Islet of Langerhans (tissue), 1 donor: Measurements from ENCODE around the gene SDS.

Experiments used
- FAIRE-seq: peaks from one replicate; lab custom pipeline; 2011; peaks lifted over from hg19 to GRCh38; lab: Jason Lieb, UNC

The SDS gene, protein sequence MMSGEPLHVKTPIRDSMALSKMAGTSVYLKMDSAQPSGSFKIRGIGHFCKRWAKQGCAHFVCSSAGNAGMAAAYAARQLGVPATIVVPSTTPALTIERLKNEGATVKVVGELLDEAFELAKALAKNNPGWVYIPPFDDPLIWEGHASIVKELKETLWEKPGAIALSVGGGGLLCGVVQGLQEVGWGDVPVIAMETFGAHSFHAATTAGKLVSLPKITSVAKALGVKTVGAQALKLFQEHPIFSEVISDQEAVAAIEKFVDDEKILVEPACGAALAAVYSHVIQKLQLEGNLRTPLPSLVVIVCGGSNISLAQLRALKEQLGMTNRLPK

DNA sequence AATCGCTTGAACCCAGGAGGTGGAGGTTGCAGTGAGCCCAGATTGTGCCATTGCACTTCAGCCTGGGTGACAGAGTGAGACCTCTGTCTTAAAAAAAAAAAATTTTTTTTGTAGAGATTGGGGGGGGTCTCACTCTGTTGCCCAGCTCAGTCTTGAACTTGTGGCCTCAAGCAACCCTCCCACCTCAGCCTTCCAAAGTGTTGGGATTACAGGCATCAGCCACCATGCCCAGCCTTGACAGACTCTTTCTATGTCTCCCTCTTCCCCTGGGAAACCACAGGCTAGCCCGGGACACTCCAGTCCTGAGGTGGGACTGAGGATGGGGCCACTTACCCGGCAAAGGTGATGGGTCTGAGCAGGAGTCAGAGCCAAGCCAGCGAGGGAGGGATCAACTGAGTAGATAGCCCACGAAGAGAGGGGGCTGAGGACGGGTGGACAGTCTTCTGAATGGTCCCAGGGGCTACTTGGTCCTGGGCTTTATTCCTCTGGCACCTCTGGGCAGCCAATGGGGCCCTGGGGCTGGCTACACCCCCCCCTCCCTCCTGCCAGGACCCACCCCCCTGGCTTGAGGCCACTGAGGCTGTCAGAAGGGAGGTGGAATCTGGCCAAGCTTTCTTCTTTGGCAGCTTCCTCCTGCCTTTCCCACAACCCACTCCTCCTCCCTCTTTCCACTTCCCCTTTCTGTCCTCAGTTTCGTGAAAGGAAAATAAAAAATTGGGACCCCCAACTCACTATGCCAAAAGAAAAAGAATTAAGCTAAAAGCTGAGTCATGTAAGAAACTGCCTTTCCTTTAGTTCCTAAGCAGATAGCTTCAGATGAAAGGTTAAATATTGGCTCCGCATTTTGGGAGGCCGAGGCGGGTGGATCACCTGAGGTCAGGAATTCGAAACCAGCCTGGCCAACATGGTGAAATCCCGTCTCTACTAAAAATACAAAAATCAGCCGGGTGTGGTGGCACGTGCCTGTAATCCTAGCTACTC lies at the start of gene SDS:
TSS of gene SDS (minus strand) at position 453 of the 981 bp plus-strand sequence. CDS start 4,179 bp downstream, outside the sequence.
- FAIRE-seq: no peak

DNA sequence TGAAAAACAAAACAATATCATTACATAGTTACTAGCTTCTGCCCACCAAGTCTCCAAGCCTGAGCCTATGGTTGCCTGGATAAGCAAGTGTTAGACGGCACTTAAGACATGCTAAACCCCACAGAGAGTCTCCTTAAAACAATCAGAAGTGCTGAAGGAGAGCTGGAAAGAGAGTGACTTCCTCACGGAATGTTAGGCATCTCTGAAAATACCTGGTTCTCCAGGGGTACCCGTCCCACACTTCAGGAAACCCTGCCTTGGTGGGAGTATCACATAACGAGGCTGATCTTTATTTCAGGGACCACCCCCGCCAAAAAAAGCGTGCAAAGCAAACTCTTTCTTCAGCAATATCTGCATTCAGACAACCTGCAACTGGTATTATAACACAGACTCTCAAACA lies 49.6 kb upstream of the SDS start:
- no peak for FAIRE-seq

DNA sequence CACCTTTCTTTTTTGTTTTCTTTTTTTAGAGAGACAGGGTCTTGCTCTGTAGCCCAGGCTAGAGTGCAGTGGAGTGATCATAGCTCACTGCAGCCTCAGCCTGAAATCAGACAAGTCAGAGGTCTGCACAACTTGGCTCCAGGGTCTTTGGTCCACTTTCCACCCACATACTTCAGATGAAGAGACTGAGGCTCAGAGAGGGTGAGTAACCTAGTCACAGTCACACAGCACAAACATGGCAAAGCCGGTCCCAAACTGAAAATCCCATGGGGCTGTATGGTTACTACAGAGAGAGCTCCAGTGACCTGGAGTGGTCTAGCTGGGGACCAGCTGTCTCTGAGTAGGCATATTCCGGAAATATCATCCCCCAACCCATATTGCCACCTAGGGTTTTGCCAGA lies 48.8 kb upstream of the SDS start:
- FAIRE-seq: no peak

DNA sequence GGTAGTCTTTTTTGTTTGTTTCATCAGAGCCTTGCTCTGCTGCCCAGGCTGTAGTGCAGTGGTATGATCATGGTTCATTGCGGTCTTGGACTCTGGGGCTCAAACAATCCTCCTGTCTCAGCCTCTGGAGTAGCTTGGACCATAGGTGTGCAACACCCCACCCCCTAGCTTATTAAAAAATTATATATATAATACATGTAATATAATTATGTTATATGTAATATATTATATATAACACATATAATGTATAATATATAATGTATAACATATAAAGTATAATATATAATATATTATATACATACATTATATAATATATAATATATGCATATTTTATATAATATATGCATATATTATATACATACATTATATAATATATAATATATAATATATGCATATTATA lies 46.2 kb upstream of the SDS start:
- no peak for FAIRE-seq

DNA sequence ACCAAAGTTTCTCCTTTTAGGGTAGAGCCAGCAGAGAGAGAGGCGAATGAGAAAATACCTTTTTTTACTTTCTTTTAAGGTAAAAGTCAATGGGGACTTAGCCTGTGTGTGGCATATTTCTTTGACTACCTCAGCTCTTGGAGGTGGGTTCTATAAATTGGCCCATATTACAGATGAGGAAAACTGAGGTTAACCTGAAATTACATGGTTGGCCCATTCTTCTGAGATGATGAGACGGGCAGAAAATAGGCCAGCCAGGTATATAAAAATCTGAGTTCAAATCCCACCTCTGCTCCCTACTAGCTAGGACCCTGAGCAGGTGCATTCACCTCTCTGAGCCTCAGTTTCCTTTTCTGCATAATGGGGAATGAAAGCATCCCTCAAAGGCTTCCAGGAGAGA lies 45.6 kb upstream of the SDS start:
- FAIRE-seq: no peak

DNA sequence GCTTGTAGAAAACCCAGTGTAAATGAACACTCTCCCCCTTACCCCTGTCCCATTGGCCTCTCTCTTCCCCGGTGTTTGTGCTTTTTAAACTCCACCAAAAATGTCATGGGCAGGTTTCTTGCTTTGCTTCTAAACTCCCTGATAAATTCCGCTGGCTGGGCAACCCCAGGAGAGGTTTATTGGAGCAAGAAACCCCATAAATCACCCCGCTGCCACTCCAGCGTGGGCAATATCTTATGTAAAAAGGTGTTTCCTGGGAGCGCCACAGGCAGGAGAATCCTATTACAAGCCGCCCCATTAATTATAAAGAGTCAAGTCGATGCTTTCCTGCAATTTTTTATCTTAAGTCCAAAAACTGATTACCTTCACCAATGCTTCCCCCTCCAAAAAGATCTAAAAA lies 45.2 kb upstream of the SDS start:
- no peak for FAIRE-seq

DNA sequence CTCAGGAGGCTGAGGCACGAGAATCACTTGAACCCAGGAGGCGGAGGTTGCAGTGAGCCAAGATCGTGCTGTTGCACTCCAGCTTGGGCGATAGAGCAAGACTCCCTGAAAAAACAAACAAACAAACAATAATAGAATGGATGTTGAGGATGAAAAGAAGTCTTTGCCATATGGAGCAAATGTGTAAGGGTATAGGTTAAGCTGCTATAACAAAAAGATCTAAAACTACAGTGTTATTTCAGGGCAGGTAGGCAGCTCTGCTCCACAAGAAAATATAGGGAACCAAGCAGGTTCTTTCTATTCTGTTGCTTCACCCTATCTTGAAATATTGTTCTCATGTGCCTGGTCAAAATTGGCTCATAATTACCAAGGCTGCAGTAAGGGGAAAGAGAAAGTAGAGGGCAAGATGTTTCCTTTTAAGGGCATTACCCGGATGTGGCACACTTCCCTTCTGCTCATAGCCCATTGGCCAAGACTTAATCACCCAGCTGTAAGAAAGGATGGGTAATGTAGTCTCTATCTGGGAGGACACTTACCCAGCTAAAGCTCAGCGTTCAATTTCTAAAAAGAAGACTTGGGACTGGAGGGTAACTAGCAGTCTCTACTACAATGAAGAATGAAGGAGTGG lies 42.0 kb upstream of the SDS start:
- FAIRE-seq: no peak

DNA sequence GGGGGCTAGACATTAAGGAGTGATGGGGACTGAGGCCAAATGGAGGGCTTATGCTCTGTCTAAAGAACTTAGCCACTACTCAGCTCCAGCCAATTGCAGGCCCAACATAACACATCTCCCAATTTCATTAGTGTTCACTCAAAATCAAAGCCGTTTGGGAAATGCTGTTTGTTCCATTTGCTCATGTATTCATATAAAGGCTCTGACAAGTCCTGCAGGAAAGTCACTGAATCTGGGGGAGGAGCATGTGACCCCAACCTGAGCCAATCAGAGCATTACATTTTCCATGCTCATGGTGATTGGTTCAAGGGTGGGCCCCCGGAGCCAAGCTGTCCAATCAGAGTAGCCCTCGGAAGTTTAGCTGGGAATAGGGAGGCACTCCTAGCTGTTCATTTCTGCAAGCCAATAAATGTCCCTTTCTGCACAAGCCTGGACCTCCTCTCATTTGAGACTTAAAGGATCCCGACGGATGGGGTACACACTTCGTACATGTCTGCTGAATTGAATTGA lies 39.4 kb upstream of the SDS start:
- no peak for FAIRE-seq

DNA sequence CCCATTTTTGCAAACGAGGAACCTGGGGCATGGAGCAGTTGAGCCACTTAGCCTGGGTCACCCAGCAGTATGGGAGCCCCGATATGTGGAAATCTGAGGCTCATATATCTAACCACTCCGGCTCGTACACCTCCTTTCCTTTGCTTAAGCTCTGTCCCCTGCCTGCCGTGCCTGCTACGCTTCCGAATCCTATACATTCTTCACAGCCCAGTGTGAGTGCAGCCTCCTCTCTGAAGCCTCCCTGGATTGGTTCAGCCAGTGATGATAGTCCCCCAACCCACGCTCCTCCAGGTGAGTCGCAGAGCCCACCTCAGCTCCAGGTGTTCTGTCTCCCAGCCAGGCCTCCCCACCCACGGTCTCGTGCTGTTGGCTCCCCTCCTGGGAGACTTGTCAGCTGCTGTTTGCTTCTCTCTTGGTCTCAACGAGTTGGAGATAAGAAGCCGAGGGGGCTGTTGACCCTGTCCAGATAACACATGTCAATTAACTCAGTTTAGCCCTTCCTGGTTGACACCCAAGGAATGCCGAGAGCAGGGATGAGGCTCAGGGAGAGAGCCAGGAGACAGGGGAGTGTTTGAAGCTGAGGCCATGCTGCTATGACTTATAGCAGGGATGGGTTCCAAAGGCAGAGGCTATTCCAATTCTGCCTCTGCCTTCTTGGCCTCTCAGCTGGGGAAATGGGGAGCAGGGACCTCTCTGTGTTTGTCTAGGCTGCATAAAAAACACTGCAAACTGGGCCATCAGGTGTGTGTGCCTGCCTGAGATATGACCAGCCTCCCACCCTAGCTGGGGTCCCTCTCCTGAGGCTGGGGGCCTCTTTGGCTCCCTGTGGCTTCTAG lies 37.5 kb upstream of the SDS start:
- no peak for FAIRE-seq

DNA sequence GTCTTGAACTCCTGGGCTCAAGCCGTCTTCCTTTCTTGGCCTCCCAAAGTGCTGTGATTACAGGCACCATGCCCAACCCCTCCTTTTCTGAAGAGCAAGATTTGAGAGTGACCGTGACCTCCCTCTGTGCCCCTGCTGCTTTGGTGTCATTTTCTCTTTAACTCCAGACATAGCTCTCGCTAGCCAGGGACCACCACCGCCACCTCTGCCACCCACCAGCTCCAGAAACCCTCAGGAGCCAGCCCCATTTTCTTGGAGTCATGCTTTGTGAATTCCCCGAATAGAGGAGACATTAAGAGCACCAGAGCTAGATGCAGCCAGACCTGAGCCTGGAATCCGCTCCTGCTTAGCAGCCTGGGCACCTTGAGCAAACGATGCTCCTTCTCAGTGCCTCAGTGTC lies 36.6 kb upstream of the SDS start:
- no peak for FAIRE-seq

DNA sequence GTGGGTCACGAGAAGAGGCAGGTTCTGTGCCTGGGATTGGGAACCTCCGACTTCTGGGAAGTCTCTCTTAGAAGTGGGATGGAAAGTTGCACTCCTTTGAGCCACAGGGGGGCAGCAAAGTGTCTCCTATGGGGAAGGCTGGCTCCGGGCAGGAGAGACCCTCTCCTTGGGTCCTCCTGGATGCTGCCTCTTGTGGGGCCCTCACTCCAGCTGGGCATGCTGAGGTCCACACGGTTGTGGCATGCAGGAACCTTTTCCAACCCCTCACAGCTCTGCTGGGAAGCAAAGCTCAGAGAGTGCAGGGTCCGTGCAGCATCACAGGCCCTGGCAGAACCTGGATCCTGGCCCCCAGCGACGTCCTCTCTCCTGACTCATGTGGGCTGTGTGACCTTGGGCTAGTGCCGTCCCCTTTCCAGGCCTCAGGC lies 35.9 kb upstream of the SDS start:
- FAIRE-seq: no peak

DNA sequence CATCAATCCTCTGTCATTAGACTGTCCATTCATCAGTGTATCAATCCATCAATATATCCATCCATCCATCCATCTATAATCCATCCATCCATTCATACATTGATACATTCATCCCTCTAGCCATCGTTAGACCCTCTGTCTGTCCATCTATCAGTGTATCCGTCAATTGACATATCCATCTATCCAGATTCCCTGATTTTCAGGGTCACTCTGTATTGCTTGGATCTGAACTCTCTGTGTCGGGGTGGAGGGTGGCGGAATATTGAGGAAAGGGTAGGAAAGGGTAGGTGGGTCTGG lies 35.6 kb upstream of the SDS start:
- no peak for FAIRE-seq

DNA sequence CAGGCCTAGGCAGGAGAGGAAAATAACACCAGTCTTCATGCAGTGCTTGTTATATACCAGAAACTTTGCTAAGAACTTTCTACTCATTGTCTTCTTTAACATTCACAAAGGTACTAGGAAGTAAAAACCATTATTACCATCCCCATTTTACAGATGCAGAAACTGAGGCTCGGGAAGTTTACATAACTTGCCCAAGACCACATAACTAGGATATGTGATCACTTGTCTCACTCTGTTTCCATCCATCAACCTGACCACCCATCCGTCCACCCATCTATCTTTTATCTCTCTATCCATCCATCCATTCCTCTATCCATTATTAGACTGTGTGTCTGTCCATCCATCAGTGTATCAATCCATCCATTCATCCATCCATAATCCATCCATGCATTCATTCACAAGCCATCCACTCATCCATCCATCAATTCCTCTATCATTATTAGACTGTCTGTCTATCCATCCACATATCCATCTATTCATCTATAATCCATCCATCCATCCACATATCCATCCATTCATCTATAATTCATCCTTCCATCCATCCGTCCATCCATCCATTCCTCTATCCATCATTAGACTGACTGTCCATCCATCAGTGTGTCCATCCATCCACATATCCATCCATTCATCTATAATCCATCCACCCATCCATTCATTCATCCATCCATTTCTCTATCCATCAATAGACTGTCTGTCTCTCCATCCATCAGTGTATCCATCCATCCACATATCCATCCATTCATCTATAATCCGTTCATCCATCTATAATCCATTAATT lies 35.0 kb upstream of the SDS start:
- no peak for FAIRE-seq

DNA sequence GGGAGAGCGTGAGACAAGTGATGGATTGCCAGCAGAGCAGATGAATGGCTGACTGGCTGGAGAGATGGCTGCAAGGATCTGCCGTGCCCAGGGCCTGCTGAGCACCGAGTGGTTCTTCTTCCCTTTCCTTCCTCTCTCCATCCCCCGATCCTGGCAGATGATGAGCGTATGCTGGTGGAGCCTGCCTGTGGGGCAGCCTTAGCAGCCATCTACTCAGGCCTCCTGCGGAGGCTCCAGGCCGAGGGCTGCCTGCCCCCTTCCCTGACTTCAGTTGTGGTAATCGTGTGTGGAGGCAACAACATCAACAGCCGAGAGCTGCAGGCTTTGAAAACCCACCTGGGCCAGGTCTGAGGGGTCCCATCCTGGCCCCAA lies 34.0 kb upstream of the SDS start:
- no peak for FAIRE-seq

DNA sequence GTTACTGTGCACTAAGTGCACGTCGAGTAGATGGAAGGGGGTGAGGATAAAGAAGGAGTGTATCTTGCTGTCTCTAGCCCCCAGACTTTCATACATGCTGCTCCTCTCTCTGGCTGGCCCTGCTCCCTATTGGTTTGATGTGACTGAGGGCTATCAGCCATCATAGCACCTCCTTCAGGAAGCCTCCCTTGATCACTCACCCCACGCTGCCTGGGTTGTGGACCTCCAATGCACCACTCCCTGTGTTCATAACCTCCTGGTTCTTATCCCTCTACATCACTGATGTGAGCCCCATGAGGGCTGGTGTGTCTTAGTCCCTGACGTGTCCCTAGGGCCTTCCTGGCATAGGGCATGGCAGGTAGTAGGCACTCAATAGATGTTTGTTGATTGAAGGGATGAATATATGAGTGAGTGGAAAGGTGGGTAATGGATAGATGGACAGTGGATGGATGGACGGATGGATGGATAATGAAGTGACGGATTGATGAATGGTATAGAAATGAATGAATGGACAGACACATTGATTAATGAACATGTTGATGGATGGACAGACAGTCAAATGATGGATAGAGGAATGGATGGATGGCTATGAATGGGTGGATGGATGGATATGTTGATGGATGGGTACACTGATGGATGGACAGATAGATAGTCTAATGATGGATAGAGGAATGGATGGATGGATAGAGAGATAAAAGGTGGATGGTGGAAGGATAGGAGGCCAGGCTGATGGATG lies 33.5 kb upstream of the SDS start:
- no peak for FAIRE-seq

DNA sequence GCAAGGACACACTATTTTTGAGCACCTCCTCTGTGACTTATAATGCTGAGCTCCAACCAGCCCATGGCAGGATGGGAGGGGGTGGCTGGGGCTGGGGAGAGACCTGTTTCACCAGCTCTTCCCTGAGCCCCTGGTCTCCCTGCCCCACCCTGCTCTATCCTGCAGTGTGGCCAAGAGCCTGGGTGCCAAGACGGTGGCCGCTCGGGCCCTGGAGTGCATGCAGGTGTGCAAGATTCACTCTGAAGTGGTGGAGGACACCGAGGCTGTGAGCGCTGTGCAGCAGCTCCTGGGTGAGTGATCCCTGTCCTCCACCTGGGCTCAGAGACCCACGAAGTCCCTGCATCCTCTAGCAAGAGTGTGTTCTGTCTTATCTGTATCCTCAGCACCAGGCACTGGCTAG lies 32.9 kb upstream of the SDS start:
- FAIRE-seq: no peak

DNA sequence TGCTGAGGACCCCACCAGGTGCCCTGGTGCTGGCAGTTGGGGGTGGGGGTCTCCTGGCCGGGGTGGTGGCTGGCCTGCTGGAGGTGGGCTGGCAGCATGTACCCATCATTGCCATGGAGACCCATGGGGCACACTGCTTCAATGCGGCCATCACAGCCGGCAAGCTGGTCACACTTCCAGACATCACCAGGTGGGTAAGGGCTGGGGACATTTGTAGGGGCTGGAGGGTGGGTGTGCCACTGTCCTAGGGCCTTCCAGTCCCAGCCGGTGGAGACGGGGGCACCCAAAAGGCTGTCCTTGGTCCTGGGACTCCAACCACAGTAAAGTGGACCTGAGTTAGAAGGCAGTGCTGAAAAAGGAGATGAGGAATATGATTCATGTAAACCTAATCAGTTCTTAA lies 31.7 kb upstream of the SDS start:
- FAIRE-seq: no peak

DNA sequence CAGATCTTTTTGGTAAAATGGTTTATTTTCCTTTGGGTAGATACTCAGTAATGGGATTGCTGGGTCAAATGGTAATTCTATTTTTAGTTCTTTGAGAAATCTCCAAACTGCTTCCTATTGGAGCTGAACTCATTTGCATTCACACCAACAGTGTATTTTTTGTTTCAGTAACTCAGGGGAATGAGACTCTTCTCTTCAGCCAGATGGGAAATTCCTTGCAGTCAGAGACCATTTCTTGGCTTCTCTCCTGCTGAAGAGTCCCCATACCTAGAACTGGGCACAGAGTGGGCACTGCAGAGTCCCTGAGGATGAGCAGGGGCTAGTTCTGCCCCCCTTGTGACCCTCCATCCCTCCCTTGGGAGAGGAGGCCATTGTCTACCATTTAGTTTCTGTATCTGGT lies 29.3 kb upstream of the SDS start:
- FAIRE-seq: no peak

DNA sequence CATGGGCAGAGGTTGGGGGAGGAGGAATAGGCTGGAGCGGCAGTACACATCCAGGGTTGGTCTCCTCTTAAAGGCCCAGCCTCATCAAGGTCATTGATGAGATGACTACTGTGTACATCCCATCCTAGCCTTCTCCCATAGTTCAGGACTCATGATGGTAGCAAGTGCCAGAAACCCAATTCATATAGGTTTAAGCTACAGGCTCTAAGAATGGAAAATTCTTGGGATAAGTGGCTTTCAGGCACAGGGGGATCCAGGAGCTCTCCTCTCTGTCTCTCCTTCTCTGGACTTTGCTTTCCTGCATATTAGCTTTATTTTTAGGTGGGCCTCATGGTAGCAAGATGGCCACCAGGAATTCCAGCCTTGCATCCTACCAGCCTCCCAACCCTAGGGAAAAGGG lies 24.8 kb upstream of the SDS start:
- FAIRE-seq: no peak

DNA sequence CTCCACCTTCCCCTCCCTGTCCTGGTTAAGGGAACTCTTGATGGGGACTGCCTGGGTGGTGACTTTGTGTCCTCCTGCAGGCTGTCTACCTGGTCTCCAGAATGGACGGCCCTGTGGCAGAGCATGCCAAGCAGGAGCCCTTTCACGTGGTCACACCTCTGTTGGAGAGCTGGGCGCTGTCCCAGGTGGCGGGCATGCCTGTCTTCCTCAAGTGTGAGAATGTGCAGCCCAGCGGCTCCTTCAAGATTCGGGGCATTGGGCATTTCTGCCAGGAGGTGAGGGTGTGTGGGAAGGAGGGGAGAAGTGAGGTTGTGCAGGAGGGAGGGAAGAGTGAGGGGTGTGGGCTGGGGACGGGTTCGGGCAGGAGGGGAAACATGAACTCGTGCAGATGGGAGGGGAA lies 24.2 kb upstream of the SDS start:
- no peak for FAIRE-seq

DNA sequence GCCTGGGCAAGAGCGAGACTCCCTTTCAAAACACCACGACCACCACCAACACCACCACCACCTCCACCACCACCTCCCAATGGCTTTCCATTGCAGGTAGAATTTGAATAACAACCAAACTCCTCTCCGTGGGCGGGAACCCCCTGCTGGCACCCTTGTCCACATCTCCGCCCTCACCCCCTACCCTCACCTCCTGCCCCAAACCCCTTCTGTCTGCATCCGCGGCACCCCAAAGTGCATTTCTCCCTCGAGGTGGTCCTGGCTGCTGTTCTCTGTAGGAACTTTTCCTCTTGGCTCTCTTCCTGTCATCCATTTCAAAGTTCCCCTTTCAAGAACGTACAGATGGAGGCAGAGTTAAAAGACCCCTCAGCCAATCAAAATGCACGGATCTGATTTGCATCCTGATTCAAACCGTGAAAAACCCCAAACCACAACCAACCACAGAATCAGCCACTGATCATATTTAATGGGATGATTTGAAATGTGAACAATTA lies 22.3 kb upstream of the SDS start:
- no peak for FAIRE-seq
